T-helper 22 cell (primary cell): ENCODE data around the gene CRELD2.

Experiments used
- DNase-seq: peaks from one replicate; pipeline ENCODE4 v3.0.0-alpha.2; 2020; ENCODE audit warnings: low read depth

CRELD2 gene

DNA sequence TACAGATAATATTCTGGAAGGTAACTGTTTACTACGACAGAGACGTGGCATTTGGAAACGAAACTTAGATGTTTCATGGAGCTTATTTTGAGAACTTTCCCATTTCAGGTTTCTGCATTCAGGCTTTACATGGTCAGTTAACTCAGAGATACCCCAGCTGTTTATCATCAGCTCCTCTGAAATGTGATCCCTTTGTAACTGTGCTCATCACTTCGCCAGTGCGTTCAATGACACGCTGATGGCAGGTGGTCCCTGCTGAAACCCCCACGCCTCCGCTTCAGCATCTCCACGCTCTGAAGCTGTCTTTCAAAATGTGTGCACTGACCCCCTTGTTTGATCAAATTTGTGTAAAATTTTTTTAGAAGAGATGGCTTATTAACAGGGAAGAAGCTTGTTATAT lies 30.7 kb upstream of the CRELD2 start:
- no peak for DNase-seq

GRCh38 chr22:49889071-49889470 lies 29.4 kb upstream of the CRELD2 start:
- no peak for DNase-seq

DNA sequence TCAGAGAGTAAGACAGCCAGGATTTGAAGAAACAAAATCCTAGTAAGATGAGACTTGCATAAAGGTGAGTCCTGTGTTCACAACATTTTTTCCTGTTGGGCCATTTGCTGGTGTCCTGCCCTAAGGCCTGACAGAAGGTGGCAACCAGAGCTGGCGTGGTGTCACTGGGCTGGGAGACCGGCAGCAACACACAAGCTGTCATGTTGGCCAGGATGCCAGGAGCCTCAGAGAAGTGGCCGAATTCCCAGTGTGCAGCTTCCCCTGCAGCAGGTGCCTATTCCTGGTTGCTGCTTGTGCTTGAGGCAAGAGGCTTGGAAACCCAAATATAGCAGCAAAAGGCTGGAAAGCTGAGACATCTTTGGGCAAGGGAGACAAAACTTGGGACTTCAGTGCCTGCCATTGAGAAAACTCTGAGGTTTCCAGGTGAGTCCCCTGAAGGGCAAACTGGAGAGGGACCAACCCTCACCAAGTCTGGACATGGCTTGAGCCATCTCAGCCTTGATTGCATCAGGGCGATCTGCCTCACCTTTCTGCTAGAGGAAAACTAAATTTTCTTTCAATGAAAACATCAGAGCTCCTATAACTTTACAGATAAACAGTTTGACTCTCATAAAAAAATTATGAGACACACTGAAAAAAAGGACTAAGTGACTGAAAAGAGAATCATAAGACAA lies 26.1 kb upstream of the CRELD2 start:
- no peak for DNase-seq

GRCh38 chr22:49893025-49893424 lies 25.4 kb upstream of the CRELD2 start:
- DNase-seq: no peak

DNA sequence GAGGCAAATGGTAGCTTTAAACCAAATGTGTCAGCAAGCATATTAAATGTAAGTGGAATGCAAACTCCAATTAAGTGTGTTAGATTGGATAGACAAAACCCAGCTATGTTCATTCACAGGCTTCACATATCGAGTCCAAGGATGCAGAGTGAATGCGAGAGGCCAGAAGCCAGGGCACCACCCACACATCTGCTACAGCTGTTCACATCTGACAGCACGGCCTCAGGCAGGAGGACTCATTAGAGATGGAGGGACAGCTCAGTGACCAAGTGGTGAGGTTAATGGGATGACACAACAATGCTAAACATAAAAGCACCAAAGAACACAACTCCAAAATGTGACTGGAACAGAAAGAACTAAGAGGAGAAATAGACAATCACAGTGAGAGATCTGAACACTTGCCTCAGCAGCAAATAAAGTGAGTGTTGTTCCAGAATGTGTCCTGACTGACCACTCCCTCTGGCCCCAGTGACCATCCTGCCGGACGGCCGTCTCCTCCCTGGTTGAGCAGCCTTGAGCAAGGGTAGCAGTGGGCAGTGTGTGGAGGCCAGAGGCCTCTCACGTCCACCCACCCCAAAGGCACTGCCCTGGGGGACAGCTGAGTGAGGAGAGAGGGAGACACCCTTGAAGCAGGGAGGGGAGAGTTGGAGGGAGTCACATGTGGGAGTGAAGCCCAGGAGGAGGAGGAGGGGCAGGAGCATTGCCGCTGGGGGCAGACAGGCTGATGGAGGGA lies 23.9 kb upstream of the CRELD2 start:
- DNase-seq: no peak

- DNase-seq: no peak
Measured at GRCh38 chr22:49896201-49896600, 22.2 kb upstream of the CRELD2 start.

DNA sequence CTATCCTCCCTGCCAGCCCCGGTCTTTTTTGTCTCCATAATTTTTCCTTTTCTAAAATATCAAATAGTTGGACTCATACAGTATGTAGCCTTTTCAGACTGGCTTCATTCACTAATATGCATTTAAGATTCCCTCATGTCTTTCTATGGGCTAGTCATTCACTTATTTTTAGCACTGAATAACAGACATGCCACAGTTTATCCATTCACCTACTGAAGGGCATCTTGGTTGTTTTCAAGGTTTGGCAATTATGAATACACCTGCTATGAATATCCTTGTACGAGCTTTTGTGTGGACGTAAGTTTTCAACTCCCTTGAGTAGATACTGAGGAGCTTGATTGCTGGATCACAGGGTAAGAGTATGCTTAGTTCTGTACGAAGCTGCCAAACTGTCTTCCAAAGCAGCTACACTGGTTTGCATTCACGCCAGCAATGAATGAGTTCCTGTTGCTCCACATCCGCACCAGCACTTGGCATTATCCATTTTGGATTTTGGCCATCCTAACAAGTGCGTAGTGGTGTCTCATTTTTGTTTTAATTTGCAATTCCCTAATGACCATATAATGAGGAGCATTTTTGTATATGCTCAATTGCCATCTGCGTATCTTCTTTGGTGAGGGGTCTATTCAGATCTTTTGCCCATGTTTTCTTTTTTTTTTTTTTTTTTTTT lies 21.3 kb upstream of the CRELD2 start:
- no peak for DNase-seq

DNA sequence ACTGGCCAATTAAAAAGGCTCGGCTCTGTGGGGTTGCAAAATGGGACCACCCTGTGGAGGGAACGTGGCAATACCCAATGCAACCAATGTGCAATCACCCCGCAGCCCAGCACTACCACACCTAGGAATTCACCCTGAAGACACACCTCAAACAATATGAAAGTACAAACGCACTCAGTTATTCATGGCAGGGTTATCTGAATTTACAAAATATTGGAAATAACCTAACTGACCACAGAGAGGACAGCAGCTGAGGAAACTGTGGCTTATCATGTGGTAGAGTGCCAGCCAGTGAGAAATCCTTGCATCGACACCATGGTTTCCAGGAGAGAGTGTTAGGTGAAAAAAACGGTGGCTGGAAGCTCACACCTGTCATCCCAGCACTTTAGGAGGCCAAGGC lies 18.9 kb upstream of the CRELD2 start:
- DNase-seq: no peak

GRCh38 chr22:49900441-49901230 lies 17.8 kb upstream of the CRELD2 start:
- no peak for DNase-seq

DNA sequence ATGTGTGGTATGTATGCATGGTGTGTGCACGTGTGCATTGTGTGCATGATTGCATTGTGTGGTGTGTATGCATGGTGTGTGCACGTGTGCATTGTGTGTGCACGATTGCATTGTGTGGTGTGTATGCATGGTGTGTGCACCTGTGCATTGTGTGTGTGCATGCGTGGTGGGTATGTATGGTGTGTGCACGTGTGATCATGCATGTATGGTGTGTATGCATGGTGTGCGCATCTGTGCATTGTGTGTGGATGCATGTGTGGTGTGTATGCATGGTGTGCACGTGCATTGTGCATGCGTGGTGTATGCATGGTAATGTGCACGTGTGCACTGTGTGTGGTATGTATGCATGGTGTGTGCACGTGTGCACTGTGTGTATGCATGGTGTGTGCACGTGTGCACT lies 17.0 kb upstream of the CRELD2 start:
- DNase-seq: no peak

DNA sequence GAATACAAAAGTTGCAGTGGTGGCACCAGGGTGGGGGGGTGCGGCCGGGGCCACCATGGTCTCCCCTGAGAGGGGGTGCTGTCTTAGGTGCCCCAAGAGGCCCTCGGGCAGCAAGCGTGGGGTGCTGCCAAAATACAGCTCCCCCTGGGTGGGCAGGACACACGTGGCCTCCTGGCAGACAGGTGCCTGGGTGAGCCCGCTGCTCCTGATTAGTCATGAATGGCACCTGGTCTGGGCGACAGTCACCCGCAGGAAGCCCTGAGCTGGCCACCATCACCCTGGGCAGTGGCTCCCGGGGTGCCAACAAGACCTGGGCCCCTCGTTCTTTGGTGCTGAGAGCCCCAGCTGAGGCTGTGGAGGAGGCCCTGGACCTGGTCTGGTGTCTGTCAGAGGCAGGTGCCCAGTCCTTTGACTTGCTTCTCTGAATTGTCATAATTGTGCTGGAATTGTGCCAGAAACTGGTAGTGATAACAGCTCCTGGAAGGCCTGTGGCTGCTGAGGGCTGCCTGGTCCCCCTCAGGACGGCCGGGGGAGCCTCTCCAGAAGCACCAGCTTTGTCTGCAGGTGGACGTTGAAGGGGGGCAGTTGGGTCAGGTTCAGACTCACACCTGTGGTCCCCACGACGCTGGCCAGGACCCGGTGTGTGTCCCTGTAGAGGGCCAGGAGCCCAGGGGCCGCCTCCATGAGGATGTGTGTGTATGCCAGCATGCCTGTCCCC lies 15.0 kb upstream of the CRELD2 start:
- DNase-seq: no peak

- DNase-seq: no peak
Measured at GRCh38 chr22:49904040-49904369, 14.4 kb upstream of the CRELD2 start.

DNA sequence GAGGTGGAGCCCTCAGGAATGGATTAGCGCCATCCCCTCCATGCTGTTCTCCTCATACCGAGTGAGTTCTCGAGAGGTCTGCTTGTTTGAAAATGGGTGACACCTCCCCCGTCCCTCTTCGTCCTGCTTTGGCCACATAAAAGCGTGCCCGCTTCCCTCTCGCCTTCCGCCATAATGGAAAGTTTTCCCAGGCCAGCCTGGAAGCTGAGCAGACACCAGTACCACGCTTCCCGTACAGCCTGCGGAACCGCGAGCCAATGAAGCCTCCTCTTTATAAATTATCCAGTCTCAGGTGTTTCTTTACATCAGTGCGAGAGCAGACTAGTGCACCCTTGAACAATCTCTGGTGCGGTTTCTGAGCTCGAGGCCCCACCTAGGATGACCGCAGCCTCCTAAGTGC lies 13.0 kb upstream of the CRELD2 start:
- no peak for DNase-seq

DNA sequence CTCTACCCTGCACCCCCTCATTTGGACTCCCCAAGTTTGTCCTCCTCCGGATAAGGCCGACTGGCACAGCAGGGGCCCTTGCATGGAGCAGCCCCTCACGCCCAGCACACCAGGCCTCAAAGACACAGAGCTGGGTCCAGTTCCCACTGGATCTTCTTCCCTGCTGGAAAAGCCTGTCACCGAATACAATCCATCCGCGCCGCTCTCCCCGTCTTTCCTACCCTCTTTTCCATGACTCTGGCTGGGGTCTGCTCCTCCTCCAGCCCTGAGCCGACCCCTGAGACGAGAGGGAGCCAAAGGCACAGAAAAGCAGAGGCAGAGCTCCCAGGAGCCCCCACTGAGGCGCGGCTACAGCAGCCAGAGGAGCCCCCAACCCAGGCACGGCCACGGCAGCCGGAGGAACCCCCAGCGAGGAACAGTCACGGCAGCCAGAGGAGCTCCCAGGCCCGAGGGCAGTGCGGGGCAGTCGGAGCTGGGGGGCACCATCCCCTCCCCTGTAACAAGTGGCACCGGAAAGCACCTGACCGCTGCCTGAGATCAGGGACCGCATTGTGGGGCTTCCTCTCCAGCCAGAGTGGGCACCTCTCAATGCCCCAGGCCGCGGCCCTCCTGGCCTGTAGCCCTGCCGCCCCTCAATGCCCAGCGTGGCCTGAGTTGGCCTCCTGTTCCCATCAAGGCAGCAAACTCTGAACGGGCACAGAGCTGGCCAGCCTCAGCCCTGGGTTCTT lies 12.2 kb upstream of the CRELD2 start:
- DNase-seq: no peak

GRCh38 chr22:49906799-49907290 lies 11.6 kb upstream of the CRELD2 start:
- DNase-seq: no peak

GRCh38 chr22:49907807-49908206 lies 10.6 kb upstream of the CRELD2 start:
- DNase-seq: no peak

GRCh38 chr22:49909476-49910205 lies 8.8 kb upstream of the CRELD2 start:
- DNase-seq: no peak

DNA sequence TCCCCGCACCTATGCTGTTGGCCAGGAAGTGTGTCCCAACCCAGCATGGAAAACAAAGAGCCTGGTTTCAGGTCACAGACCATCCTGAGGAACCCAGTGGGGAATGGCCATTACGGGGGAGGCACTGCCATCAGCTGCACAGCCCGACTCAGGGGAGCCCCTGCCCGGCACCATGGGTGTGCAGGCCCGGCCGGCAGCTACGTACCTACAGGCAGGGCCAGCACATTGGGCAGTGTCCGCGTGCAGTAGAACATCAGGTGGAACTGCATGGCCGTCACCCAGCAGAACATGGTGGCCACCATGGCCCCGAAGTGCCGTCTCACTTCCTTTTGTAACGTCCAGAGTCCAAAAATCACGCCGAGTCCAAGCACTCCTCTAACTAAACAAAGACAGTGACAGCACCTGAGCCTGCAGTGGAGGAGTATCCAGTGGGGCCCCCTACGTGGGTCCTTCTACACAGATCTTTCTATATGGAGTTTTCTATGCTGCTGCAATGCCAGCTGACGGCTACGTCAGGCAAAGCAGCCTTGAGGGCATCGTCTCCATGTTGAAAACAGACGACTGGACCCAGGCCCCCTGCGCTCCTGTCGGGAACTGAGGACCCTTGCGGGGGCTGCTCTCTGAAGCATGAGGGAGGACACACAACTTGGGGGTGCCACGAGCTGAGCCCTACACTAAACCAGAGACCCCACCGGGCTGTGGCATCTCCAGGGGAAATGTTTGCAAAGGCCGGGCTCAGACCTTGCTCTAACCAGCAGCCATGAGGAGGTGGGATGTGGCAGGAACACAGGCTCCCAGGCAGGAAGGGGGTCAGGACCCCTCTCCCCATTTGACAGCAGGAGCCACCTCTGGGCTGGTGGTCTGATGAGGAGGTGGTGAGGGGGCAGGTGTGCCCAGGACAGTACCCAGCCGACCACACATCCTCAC lies 7.9 kb upstream of the CRELD2 start:
- DNase-seq: no peak

- DNase-seq: no peak
Measured at GRCh38 chr22:49911881-49912625, 6.4 kb upstream of the CRELD2 start.
